Measurements from ENCODE around the gene MRAS. TPM values are rescaled to one million over a fixed set of nuclear protein-coding genes. Genes with fewer than 3 reads are reported as not detected.

The MRAS gene
- total and polyA plus RNA-seq, 2 donors from 2014 or later = 30.9 to 106 TPM

Other genes with a start within 250 kb of the MRAS start
- gene DZIP1L, start 233.0 kb upstream of the MRAS start, total RNA-seq = 22.3 TPM
- 2.9 TPM for gene DZIP1L, start 233.0 kb upstream of the MRAS start, polyA plus RNA-seq (ENCODE audit: insufficient read depth, low read depth, low replicate concordance)
- not detected for gene A4GNT, start 216.2 kb upstream of the MRAS start, total RNA-seq
- not detected for gene A4GNT, start 216.2 kb upstream of the MRAS start, polyA plus RNA-seq (ENCODE audit: insufficient read depth, low read depth, low replicate concordance)
- 18.9 TPM for gene DBR1, start 173.7 kb upstream of the MRAS start, total RNA-seq
- gene DBR1, start 173.7 kb upstream of the MRAS start, polyA plus RNA-seq (ENCODE audit: insufficient read depth, low read depth, low replicate concordance) = 8.5 TPM
- 47.3 TPM for gene ARMC8, start 161.3 kb upstream of the MRAS start, total RNA-seq
- 17.1 TPM for gene ARMC8, start 161.3 kb upstream of the MRAS start, polyA plus RNA-seq (ENCODE audit: insufficient read depth, low read depth, low replicate concordance)
- 3.5 TPM for gene NME9, start 18.7 kb upstream of the MRAS start, total RNA-seq
- 0.73 TPM for gene NME9, start 18.7 kb upstream of the MRAS start, polyA plus RNA-seq (ENCODE audit: insufficient read depth, low read depth, low replicate concordance)
- gene ESYT3, start 86.0 kb downstream of the MRAS start, total RNA-seq = 5.3 TPM
- 1.5 TPM for gene ESYT3, start 86.0 kb downstream of the MRAS start, polyA plus RNA-seq (ENCODE audit: insufficient read depth, low read depth, low replicate concordance)
- 64.3 TPM for gene CEP70, start 245.7 kb downstream of the MRAS start, total RNA-seq
- gene CEP70, start 245.7 kb downstream of the MRAS start, polyA plus RNA-seq (ENCODE audit: insufficient read depth, low read depth, low replicate concordance) = 22.6 TPM